ENCODE measurements around the gene PUDP. TPM values are rescaled to one million over a fixed set of nuclear protein-coding genes. Genes with fewer than 3 reads are reported as not detected.
"Not testable (repeated sequence)": the region's sequence is repeated elsewhere in the genome, so short reads cannot be mapped to it uniquely, and the experiment has no call there.

Gene PUDP
- polyA plus RNA-seq, 1 donor: 20.5 TPM

DNA sequence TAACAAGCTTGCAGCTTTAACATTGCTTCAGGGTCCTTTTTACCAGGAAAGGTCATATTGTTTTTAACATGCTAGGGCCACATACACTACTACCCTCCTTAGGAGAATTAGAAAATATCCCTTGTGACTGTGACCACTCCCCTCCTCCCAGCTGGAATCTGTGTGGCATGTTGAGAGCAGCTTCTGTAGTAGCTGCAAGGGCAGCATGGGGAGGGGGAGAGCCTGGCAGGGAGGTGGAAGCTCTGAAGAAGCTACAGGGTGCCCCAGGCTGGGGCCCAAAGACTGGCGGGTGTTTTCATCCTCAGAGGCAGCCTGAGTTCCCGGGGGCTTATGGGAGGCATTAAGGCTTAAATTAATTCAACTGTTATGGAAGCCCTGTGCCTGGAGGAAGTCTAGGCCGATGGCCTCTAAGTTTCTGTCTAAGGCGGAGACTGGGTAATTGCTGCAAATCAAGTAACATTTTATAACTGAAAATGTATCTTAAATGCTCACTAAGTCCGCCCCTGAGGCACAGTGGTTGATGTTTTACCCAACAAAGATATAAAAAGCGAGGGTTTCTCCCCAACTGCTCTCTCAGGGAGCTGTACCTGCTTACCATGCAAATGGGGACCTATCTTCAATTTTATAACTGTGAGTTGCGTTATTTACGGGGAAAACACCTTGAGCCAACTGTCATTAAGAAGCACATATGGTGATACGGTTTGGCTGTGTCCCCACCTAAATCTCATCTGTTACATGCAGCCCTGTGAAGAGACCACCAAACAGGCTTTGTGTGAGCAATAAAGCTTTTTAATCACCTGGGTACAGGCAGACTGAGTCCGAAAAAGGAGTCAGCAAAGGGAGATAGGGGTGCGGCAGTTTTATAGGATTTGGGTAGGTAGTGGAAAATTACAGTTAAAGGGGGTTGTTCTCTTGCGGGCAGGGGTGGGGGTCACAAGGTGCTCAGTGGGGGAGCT, 37.8 kb downstream of the PUDP start:
- no peak for DNase-seq

DNA sequence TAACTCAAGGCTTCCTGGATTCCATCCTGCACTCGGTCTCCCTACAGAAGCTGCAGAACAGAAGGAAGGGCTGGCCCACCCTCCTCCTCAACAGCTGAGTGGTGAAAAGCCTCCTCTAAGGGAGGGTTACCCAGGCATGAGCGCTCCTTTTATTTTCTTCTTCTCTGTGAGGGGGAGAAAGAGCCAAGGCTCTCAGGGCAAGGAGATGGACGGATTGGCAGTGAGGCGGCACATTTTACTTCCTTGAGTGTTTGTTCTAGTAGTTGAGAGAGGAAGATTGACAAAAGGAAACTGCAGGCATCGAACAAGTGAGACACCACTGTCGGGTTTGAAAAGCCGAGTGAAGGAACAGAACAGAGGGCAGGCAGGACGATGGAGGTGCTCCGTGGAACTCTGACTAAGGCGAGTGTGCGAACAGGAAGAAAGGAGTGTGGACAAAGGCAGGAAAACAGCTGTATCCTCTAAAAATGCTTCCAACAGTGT, 38.9 kb downstream of the PUDP start:
- DNase-seq: peak; percentile 43

DNA sequence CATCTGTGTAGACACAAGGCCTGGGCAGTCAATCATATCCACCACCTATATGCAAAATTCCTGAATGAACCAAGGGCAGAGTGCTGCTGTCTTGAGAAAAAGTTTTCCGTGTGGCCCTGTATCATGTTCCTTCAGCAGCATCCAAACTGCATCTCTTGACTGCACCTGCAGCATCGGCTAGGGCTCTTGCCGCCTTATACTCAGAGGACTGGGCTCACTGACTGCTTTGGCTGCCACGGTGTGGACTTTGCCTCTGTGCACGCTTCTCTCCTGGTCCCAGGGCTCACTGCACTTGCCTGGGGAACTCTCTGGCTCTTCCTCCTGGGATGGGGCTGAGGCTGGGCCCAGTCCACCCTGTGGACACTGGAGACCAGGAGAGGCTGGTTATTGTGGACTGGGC, 39.9 kb downstream of the PUDP start:
- no peak for DNase-seq

DNA sequence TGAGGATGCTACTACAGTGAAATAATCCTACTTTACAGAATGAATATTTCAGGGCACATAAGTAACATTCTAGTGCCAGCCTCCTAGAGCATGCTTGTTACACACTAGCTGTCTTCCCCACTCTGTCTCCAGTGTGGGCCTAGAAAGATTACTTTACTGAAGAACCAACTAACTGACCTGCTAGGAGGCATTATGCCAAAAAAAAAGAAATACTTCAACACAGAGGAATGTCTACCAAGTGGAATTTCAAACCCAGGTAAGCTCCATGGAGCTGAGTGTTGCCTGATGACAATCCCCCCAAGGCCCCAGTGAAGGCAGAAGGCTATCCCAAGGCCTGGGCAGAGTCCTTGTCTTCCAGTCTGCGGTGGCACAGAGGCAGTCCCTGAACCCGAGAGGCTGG, 41.3 kb downstream of the PUDP start:
- no peak for DNase-seq

DNA sequence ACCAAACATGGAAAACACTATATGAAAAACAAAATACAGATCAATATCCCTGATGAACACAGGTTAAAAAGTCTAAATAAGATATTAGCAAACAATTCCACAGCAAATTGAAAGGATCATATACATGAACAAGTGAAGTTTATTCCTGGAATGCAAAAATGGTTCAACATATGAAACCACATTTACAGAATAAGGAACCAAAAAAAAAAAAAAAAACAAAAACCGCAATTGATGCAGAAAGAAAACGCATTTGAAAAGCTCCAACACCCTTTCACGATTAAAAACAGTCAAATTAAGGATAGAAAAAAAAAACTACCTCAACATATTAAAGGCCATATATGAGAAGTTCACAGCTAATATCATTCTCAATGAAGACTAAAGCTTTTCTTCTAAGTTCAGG, 45.8 kb downstream of the PUDP start:
- no peak for DNase-seq

DNA sequence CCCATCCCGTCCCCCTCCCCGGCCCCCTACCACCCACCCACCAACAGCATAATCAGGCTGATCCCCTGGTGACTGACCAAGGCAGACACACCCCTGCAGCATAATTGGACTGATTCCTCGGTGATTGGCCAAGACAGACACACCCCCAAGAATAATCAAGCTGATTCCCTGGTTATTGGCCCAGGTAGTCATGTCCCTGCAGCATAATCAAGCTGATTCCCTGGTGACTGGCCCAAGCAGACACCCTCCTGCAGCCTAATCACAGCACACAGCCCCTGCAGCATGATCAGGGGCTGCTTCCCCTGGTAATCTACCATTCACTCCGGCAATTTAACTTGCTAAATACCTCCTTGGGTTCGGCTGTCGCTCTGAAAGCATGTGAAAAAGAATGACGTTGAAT, 47.9 kb downstream of the PUDP start:
- no peak for DNase-seq

DNA sequence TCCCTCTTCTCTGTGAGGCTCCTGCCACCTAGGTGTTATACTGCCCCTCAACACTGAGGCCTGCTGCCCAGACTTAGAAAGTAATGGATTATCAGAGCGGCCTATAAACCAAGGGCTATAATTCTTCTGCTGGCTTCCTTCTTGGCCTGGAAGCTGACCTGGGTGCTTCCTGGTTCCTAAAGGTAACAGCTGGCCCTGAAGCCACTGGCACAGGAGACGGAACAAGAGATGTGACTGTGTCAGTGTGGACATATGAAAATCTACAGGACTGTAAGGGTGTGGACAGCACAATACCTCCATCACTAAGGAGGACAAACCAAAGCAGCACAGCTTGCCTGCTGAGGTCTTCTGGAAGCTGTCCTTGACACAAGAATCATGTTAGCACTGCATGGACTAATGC, 52.3 kb downstream of the PUDP start:
- not testable (repeated sequence) for DNase-seq

DNA sequence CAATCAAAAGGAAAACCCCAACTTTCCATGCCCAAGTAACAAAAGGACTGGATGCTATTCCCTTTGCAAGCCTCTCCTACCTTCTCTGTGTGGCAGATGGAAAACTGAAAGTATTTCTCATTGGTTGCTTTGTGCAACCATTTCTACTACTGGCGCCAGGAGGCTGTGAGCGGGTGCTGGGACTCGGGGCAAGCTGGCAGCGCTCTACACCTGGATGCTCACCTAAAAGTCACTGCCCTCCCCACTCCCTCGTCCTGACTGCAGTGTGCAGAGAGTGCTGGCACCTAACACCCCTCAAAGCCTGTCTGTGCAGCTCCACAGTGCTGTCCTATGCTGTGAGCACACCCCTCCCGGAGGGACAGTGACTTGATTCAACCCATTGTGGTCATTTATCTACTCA, 54.6 kb downstream of the PUDP start:
- DNase-seq: no peak

DNA sequence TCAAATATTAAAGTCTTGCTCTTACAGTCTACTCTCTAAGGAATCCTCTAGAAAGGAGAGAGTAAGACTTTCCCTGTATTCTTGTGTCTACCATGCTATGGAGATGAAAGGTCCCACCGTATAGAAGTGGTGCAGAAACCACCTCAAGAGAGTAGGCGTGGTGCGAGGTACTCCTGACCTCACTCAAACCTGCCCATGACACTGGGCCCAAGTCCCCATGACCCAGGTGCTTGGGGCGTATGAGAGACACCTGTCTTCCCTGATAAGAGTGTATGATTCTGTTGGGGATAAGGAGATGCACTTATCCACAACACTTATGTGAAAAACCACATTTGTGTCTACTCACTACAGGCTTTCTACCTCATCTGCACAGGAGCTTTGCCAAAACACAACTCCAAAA, 55.4 kb downstream of the PUDP start:
- DNase-seq: no peak

DNA sequence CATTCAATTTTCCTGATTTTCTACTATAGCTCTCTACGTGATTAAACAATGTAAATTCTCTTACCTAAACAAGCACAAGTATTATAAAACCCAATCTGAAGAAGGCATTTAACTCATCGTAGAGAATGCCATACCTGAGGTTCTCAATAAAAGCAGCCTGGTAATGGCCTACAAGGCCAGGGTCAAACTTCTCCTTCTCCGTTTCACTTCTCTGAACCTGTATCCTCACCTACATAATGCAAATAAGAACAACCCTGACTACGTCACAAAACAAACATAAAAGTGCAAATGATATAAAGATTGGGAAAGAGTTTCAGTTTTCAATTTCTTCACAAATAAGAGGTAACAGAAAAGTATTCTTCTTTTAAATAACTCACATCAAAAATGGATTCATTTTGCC, 56.0 kb downstream of the PUDP start:
- no peak for DNase-seq

DNA sequence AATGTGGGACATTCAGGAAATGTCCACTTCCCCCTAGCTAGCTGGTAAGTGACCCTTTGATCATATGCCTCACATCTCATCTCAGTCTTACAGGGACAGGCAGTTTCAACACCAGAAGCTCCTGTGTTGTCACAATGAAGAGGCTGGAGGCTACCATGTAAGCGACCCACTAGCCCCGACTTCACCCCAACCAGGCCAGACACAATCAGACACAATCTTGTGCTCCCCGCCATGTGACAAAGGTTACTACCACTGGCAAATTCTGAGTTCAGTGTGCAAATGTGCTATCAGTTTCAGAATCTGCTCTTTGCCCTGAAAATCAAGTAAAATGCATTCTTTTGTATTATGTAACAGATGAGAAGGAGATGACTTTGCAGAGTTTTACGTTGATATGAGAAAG, 57.3 kb downstream of the PUDP start:
- DNase-seq: no peak

DNA sequence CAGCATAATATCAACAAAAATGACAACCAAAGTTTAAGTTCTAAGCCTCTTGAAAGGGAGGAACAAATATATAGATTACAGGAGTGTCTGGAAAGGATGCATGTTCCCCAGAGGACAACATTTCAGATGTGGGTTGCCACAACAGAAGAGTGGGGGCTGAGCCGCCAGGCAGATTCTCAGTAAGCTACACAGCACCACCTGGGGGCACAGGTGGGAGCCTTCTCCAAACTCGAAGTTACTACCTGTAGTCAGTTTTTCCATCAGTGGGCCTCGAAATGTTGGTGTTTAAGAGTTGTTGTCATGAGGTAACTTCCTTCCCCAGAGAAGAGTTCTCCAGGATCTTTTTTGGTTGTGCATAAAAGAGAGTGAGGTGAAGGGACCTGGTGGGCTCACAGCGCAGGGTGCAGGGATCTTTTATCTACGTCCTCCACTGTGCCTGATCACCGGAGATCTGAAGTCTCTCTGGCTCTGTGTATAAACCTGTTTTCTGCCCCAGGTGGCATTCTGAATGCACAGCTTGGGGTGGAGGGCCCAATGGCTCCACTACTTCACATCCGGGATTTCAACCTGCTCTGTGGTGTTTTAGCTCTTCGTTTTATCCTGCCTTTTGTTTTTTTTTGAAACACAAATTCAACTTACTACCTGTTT, 58.9 kb downstream of the PUDP start:
- no peak for DNase-seq

DNA sequence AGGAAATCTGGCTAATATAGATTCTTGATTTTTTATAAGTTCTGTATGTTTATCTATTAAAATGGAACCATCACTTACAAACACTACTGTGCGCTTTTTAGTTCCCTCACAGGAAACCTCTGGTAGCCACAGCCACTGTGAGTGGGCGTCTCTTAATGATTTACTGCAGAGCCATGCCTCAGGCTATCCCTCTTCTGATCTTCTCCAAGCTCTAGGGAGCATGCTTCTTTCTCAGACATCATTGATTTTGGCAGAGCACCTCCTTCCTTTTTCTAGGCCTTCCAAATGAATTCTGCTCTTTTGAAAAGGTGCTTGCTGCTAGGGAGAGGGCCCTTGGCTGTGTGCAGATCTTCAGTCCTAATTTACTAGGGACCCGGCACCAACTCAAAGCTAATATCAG, 61.6 kb downstream of the PUDP start:
- no peak for DNase-seq

DNA sequence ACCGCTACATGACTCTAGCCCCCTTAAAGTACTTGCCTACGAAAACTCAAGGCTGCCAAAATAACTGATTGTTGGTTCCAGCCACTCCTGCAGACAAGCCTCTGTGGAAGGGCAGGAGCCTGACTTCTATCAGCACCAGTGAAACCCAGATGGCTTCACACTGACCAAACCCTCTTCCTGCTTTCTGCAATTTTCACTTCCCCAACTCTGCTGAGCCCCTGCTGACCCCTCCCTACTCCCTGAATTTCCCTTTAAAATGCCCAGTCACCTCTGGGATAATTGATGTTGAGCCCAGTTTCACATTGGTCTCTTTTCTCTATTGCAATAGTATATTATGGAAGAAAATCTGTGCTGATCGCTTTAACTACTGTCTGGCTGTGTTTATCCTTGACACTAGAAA, 62.1 kb downstream of the PUDP start:
- DNase-seq: no peak

DNA sequence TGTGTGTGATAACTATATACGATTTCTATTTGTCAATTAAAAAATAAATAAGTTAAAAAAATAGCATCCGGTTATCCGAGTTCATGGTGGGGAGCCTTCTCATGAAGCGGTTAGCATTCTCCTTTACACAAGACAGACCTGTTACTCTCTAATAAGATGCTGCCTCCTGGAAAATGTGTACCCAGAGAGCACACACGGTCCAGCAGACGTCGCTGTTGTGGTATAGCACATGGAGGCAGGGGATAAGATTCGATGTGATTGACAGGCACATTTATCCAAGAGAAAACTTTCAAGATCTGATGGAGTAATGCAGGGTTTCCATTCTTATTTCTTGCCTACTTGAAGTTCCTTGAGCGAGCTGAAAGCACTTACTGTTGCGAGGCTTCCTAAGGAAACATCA, 63.1 kb downstream of the PUDP start:
- no peak for DNase-seq

DNA sequence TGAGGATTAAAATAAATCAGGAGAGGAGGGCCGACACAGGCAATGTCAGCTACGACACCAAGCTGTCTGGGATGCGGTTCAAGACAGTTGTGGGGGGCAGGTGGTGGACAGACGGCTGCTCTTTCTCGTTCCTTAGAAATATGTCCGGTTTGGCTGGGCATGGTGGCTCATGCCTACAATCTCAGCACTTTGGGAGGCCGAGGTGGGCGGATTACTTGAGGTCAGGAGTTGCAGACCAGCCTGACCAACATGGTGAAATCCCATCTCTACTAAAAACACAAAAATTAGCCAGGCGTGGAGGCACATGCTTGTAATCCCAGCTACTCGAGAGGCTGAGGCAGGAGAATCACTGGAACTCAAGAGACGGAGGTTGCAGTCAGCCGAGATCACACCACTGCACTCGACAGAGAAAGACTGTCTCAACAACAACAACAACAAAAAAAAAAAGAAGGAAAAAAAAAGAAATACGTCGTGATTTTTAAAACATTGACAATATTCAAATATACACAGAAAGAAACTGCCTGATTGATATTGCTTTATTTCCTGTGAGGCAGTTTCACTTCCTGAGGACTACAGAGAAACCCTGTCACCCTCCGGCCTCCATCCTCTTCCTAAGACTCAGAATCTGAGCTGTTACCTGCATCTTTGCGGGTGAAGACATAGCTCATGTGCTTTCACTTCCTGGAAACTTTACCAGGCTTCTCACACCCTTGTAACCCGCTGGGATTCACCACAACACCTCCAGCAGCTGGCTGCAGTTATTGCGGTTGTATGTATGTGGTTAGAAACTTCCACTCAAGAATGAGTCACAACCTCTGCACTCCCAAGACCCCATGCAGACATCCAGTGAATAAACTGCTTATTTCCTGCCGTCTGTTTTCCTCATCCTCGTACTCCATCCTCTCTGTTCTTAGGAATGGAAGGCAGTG, 64.2 kb downstream of the PUDP start:
- no peak for DNase-seq

DNA sequence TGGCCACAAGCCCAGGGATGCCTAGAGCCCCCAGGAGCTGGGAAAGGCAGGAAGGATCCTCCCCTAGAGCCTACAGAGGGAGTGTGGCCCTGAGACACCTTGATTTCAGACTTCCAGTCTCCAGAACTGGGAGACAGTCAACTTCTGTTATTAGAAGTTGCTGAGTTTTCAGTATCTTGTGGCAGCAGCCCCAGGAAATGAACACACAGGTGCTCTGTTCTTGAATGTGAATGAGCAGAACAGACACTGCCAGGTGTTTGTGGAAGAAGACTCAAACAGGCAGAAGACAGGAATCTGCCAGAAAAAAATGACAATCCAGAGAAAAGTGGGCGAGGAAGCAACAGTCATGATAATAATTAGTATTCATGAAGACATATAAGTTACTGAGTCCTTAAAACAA, 64.9 kb downstream of the PUDP start:
- no peak for DNase-seq

DNA sequence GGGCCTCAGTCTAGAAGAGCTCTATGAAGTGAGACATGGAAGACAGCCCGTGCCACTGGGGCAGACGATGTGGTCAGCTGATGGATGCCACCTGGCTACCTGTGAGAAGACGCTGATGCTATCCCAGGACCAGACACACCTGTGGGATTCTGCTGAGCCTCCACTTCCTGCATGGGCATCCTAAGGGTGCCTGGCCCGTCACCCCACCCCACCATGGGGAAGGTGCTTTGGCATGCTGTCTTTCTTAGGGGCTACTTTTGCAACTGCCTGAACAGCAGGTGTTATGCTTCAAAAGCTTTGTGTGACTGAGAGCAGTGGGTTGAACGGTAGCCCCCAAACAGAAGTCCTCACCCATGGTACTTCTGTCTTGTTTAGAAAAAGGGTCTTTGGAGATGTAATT, 65.4 kb downstream of the PUDP start:
- no peak for DNase-seq

DNA sequence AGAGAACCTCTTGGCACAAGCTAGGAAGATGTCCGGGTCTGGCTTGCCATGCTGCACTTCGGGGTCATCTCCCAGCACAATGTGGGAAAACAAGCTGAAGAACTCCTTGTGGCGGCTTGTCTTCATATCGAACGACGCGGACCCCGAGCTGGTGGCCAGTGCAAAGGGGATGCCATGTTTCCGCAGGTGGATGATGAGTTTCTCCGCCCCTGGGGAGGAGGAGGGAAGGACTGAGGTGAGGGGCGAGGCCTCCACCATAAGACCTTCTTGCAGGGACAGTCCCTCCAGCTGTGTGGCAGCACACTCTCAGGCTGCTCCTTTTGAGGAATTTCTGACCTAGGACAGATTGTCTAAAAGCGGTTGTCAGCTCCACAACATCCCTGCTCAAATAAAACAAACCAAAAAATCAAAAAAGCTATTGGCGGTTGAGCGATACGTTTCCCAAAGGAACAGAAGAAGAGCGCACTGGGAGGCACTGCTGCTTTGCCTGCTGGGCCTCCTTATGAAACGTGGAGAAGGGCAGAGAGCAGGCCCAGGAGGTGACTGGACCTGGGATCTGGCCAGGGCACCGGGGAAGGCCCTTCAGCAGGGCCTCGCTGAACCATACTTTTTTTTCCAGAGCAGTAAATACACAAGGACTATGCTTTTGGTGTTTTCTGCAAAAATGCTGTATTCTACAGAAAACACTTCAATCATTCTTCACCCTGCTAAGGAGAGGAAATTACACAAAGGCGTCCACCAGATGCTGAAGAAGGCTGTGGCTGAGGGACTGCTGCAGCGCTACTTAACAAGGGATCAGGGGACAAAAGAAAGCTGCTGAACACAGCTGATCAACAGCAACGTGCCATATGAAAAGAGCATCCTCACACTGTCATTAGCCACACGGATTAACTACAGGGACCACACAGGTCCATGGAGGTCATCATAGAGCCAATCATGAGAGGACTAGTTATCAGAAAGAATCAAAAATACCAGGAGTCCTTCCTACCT, 70.4 kb downstream of the PUDP start:
- no peak for DNase-seq

DNA sequence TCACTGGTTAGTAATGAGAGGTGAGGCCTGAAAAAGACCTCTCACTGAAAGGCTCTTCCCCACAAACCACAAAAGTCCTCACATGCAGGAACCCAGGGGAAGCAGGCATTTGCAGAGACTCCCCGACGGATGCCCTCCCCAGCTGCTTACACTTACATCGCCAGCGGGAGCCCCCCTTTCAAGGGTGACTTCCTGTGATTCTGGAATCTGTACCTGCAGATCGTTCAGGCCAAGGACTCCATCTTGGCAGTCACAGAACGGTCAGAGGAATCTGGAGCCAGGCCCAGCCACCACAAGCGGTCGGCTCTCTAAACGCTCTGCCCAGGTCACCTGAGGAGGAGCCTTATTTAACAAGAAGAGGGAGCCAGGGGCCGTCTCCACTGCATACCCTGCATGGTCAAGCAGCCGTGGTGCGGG, 71.7 kb downstream of the PUDP start:
- DNase-seq: no peak

DNA sequence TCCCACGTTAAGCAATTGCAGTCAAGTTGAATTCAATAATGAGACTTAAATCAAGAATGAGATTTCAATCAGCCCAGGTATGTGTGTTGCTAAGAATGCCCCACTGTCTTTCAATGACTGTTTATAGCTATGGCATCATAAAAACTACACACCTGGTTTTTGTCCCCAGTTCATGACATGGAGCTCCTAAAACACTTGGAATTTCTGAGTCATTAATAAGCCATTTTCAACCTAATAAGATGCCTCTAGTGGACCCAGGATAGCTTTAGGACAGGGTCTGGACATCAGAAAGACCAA, 73.1 kb downstream of the PUDP start:
- no peak for DNase-seq
